ENCODE measurements around the gene DUSP5.

Gene DUSP5

GRCh38 chr10:110546077-110546476 is 48.4 kb downstream of the DUSP5 start:
- TF ChIP-seq CEBPB (IDR thresholded peaks at IDR 0.05) (no peak), CREB1 (IDR thresholded peaks at IDR 0.05; ENCODE audit: low read depth) (no peak), EGR1 (IDR thresholded peaks at IDR 0.05) (no peak), RAD21 (IDR thresholded peaks at IDR 0.05; ENCODE audit: low read depth) (no peak), TEAD4 (IDR thresholded peaks at IDR 0.05) (no peak), FOXM1 (IDR thresholded peaks at IDR 0.05; ENCODE audit: borderline replicate concordance, low read depth) (no peak), EP300 (IDR thresholded peaks at IDR 0.05; ENCODE audit: borderline replicate concordance) (no peak)

- no peak for TF ChIP-seq EP300 (IDR thresholded peaks at IDR 0.05; ENCODE audit: borderline replicate concordance)
- no peak for TF ChIP-seq TEAD4 (IDR thresholded peaks at IDR 0.05)
- TF ChIP-seq CREB1 (IDR thresholded peaks at IDR 0.05; ENCODE audit: low read depth), result no peak
- no peak for TF ChIP-seq CEBPB (IDR thresholded peaks at IDR 0.05)
- TF ChIP-seq EGR1 (IDR thresholded peaks at IDR 0.05), result no peak
- TF ChIP-seq USF1 (IDR thresholded peaks at IDR 0.05), result no peak
- no peak for TF ChIP-seq REST (IDR thresholded peaks at IDR 0.05; ENCODE audit: low read depth)
- TF ChIP-seq MAX (IDR thresholded peaks at IDR 0.05), result no peak
- no peak for TF ChIP-seq YY1 (IDR thresholded peaks at IDR 0.05; ENCODE audit: low read depth)
- TF ChIP-seq FOXM1 (IDR thresholded peaks at IDR 0.05; ENCODE audit: borderline replicate concordance, low read depth), result no peak
- no peak for TF ChIP-seq TCF12 (IDR thresholded peaks at IDR 0.05; ENCODE audit: low read depth)
- no peak for TF ChIP-seq RAD21 (IDR thresholded peaks at IDR 0.05; ENCODE audit: low read depth)
These were observed 48.9 kb downstream of the DUSP5 start for GRCh38 chr10:110546499-110547110.

GRCh38 chr10:110547139-110547761 is 49.5 kb downstream of the DUSP5 start:
- no peak for TF ChIP-seq CEBPB (IDR thresholded peaks at IDR 0.05)
- peak; percentile 97 for TF ChIP-seq RAD21 (IDR thresholded peaks at IDR 0.05; ENCODE audit: low read depth)

- TF ChIP-seq NFIC (IDR thresholded peaks at IDR 0.05) (no peak), RAD21 (IDR thresholded peaks at IDR 0.05; ENCODE audit: low read depth) (no peak), YY1 (IDR thresholded peaks at IDR 0.05; ENCODE audit: low read depth) (no peak), TAF1 (IDR thresholded peaks at IDR 0.05; ENCODE audit: low read depth) (no peak)
These were observed 50.3 kb downstream of the DUSP5 start for GRCh38 chr10:110548002-110548401.

- TF ChIP-seq FOXM1 (IDR thresholded peaks at IDR 0.05; ENCODE audit: borderline replicate concordance, low read depth), result no peak
- no peak for TF ChIP-seq CREB1 (IDR thresholded peaks at IDR 0.05; ENCODE audit: low read depth)
- TF ChIP-seq RAD21 (IDR thresholded peaks at IDR 0.05; ENCODE audit: low read depth), result no peak
- no peak for TF ChIP-seq TCF12 (IDR thresholded peaks at IDR 0.05; ENCODE audit: low read depth)
- no peak for TF ChIP-seq NFIC (IDR thresholded peaks at IDR 0.05)
- no peak for TF ChIP-seq USF1 (IDR thresholded peaks at IDR 0.05)
- no peak for TF ChIP-seq CEBPB (IDR thresholded peaks at IDR 0.05)
- TF ChIP-seq MAX (IDR thresholded peaks at IDR 0.05), result no peak
- no peak for TF ChIP-seq REST (IDR thresholded peaks at IDR 0.05; ENCODE audit: low read depth)
- TF ChIP-seq EP300 (IDR thresholded peaks at IDR 0.05; ENCODE audit: borderline replicate concordance), result no peak
These were observed 51.5 kb downstream of the DUSP5 start for GRCh38 chr10:110549211-110549610.

GRCh38 chr10:110553905-110554304 is 56.2 kb downstream of the DUSP5 start:
- TF ChIP-seq TEAD4 (IDR thresholded peaks at IDR 0.05) (peak; percentile 74), YY1 (IDR thresholded peaks at IDR 0.05; ENCODE audit: low read depth) (0 out of 2 replicates have a peak, but pooled peaks have one; percentile 50), EGR1 (IDR thresholded peaks at IDR 0.05) (no peak), ZBTB7A (IDR thresholded peaks at IDR 0.05; ENCODE audit: low read depth) (no peak)

All from Ishikawa (cell line).